Hepatocyte (in vitro differentiated cells): ENCODE data around the gene SYTL4.

ENCODE experiments used
- EZH2 ChIP-seq: fragments of 200-600 bp; sonication (generic); IDR thresholded peaks from 2 replicates; pipeline ENCODE4 v1.6.1; 2016; ENCODE audit warnings: antibody characterized with exemption, mild to moderate bottlenecking, borderline replicate concordance
- EZH2phosphoT487 ChIP-seq: fragments of 200-600 bp; sonication (generic); IDR thresholded peaks from one replicate; pipeline ENCODE4 v1.6.1; 2018; ENCODE audit warnings: antibody characterized with exemption, mild to moderate bottlenecking, low read depth, moderate library complexity; ENCODE audit not compliant: unreplicated experiment, severe bottlenecking
- TF ChIP-seq, protein P1 (sequence below): fragments of 200-600 bp; sonication (generic); IDR thresholded peaks from 2 replicates; pipeline ENCODE4 v1.5.1; 2016; ENCODE audit warnings: antibody characterized with exemption, mild to moderate bottlenecking; ENCODE audit not compliant: poor library complexity

DNA sequence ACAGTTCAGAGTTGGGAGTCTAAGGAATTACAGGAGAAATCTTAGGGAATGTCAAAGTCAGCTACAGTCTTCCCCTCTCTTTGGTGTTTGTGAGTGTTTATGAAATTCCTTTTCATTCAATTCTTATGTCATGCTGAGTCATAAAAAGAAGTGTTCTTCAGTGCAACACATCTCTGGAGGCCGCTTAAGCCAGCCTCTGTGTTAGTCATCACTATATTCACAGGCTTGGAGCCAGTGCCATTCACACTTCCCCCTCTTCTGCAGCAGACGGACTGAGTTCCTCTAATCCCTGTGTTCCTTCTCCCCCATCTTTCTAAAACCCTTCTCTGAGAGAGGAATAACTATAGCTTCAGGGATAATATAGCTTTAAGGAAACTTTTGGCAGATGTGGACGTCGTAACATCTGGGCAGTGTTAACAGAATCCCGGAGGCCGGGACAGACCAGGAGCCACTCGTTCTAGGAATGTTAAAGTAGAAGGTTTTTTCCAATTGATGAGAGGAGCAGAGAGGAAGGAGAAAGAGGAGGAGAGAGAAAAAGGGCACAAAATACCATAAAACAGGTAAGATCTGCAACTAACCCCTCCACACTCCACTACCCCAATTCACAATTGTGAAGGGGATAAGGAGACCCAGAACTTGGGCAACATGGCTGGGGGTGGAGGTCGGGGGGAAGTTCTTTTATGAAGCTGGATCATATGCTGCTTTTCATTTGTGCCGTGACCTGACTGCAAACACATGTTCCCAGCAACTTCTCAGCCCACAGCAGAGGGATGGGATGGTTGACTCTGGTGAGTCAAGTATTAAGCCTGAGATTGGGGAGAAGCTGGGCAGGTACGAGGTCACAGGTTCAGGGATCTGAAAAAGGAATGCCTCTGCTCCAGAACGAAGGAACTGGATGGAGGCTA lies 87.7 kb downstream of the SYTL4 start, which contains the start of gene SRPX2:
- TF ChIP-seq, protein P1, sequence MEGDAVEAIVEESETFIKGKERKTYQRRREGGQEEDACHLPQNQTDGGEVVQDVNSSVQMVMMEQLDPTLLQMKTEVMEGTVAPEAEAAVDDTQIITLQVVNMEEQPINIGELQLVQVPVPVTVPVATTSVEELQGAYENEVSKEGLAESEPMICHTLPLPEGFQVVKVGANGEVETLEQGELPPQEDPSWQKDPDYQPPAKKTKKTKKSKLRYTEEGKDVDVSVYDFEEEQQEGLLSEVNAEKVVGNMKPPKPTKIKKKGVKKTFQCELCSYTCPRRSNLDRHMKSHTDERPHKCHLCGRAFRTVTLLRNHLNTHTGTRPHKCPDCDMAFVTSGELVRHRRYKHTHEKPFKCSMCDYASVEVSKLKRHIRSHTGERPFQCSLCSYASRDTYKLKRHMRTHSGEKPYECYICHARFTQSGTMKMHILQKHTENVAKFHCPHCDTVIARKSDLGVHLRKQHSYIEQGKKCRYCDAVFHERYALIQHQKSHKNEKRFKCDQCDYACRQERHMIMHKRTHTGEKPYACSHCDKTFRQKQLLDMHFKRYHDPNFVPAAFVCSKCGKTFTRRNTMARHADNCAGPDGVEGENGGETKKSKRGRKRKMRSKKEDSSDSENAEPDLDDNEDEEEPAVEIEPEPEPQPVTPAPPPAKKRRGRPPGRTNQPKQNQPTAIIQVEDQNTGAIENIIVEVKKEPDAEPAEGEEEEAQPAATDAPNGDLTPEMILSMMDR: no peak
- TF ChIP-seq EZH2 (no peak), EZH2phosphoT487 (no peak)
